OCI-M2 (cell line): ENCODE measurements around the gene SF3B5.
"Not testable (repeated sequence)": the region's sequence is repeated elsewhere in the genome, so short reads cannot be mapped to it uniquely, and the experiment has no call there.

Source experiments
- DNase-seq: peaks from one replicate; lab custom pipeline; 2025; ENCODE audit not compliant: unreplicated experiment; lab: John Stamatoyannopoulos, UW

SF3B5 gene

DNA sequence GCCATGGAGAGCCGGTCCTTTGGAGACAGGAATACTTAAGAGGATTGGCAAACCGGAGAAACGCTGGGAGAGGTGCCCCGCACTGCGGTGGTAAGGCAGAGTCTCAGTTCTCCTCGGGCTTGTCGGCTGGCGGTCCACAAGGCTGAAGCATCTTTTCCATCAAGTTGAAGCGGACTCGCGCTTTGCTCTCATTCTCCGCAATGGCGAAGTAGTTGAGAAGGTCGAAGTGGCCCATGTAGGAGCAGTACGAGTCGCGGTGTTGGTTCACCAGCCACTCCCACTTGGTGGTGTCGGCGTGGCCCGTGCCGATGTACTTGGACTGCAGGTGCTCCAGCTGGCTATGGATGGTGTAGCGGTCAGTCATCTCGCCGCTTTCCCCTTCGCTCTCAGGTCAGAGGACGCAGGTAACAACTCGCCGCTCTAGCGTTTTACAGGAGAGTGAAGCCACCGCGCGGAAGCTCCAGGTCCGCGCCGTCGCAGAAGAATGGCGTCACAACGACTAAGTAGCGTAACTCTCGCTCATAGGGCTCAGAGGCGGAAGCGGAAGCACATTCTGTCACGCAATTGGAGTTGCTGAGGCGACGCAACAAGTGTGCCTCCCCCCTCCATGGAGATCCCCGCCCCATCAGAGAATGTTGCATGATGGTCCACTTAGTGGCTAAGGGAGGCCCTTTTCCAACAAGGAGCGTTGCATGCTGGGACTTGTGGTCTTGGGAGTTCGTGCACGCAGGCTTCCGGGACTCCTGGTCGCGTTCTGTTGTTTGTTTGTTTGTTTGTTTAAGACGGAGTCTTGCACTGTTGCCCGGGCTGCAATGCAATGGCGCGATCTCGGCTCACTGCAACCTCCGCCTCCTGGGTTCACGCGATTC, at the start of gene SF3B5:
Gene SF3B5 (minus strand): TSS at position 440 of the 869 bp plus-strand sequence. CDS start 76 bp downstream, at position 364.
- DNase-seq, result peak; percentile 98

DNA sequence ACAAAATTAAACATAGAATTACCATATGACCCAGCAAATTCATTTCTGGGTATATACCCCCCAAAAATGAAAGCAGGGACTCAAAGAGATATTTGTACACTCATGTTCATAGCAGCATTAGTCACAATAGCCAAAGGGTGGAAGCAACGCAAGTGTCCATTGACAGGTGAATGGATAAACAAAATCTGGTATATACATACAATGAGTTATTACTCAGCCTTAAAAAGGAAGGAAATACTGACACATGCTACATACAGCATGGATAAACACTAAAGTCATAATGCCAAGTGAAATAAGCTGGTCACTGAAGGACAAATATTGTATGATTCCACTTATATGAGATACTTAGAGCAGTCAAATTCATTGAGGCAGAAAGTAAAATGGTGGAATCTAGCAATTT, 49.6 kb upstream of the SF3B5 start:
- no peak for DNase-seq

DNA sequence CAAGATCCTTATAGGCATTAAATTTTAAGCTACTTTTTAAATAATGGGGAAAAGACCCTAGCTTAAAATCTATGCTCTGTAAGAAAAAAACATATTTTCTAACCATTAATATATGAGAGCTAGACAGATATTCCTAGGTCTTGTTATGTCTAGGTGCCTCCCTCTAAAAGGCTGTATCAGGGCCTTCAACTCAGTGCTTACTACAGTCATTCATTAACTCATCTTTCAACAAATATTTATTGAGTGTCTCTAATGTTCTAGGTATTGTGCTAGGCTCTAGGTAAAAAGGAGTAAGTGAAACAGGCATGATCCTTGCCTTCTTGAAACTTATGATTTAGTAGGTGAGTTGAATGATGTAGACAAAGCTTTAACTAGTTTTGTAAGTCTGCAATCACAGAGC, 48.5 kb upstream of the SF3B5 start:
- DNase-seq, result no peak

DNA sequence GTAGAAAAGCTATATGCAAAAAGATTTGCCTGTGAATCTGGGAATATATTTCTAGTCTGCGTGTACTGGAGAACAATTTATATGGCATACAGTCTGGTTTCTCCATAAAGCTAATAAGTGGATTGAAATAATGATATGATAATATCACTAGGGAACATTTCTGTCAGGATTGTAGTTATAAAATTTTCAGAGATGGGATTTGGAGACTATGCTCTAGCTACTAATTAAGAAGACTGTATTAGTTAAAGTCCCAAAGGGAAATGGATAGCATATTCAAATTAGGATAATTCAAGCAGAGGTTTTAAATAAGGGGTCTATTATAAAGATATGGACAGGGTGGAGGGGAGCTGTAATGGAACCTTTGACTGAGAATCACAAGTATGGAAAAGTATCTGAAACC, 47.7 kb upstream of the SF3B5 start:
- DNase-seq, result no peak

DNA sequence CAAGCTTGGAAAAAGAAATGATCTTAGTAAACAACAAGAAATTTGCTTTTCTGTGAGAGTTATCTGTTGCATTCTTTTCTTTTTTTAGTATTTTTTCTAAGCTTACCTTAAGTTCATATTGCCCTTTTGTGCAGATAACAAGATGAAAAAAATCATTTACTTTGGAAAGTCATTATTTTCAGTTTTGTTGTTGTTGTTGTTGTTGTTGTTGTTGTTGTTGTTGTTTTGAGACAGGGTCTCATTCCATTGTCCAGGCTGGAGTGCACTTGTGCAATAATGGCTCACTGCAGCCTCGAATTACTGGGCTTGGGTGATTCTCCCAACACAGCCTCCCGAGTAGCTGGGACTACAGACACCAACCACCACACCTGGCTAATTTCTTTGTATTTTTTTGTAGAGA, 46.1 kb upstream of the SF3B5 start:
- DNase-seq, result no peak

DNA sequence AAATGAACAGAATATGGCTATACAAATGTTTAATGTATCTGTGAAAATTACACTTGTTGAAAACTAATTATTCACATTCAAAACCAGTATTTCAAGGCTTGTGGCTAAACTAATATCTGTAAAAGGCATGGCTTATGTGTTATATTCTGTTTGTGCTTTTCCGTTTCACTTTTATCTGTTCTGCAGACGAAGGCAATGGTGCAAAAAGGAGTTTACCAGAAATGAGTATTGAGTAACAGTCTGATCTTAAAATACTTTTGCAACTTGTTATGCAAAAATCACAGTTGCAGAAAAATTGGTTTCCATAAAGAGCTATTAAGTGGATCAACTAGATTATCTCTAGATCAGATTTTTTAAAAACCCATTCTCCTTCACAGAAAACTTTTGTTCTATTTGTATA, 45.5 kb upstream of the SF3B5 start:
- no peak for DNase-seq

DNA sequence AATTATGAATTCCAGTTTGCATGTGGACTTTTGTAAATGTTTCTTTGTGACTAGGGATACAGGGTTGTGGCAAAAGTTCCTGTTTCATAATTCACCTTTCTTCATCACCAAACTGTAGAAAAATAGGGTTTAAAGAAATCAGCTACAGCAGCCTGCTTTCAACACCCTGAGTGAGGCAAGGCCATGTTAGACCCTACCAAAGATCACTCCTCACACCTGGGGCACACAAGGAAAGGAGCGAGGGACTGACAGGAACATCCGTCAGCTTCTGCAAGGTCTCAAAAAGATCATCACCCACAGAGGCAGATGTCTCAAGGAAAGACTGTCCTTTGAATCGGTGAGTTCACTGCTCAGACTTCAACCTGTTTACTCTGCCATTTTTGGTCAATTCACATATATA, 44.4 kb upstream of the SF3B5 start:
- no peak for DNase-seq

DNA sequence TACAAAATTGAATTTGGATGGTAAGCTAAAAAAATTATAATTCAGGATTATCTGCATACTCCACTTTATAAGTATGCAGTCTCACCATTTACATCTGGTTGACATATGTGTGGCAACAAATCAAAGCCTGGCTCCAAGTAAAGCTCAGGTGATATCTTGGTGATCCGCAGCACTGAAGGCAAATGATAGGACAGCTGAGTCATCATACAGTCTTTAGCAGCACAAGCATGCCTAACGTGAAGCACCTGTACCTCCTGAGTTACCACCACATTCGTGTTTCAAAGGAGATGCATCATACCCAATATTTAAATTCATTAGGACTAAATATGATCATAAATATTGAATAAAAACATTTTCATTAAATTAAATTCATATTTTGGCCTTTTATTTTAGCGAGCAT, 43.2 kb upstream of the SF3B5 start:
- DNase-seq, result no peak

DNA sequence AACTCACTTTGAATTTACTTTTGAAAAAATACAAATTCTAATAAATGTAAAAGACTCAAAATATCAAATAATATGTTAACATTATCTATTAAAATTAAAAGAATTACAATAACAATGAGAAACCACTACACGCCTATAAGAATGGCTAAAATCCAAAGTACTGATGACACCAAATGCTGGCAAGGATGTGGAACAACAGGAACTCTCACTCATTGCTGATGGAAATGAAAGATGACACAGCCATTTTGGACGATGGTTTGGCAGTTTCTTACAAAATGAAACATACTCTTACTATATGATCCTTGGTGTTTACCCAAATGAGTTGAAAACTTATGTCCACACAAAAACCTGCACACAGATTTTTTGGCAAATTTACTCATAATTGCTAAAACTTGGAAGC, 39.4 kb upstream of the SF3B5 start:
- DNase-seq, result no peak

DNA sequence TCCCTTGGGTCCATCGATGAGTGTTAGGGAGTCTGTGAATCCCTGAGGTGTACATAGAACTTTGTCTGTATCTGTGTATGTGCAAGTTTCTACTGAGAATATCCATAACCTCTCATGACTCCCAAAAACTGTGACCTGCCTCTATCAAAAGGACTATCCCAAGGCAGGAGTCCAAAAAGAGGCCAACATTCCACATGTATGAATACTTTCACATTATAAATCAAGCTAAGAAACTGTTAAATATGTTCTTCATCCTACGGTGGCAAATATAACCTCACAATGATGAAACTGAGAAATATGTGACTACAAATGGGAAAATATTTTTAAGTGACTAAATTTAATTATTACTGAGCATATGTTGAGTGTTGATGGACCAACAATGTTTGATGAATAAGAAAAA, 38.8 kb upstream of the SF3B5 start:
- no peak for DNase-seq

DNA sequence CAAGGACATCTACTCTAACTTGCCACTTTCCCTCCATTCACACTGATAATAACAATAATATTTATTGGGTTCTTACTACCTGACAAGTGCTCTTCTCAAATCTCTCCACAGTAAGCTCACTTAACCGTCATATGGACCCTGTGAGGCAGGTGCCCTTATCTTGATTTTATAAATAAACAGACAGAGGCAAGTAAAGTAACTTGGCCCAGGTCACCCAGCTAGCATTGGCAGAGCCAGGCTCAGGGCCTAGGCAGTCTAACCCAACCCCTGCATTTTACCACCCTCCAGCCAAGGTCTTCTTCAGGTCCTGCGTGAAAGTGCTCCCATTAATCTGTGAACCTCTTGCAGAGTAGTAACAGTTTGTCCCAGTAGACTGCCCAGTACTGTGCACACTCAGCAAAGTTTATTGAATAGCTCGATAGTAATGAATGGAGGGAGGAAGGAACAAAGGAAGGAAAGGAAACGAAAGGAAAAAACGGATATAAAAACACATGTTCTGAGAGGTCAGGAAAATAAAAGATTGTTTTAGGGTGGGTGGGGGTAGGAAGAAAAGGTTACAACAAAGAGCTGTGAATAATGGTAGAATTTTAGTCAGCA, 38.0 kb upstream of the SF3B5 start:
- DNase-seq, result no peak

DNA sequence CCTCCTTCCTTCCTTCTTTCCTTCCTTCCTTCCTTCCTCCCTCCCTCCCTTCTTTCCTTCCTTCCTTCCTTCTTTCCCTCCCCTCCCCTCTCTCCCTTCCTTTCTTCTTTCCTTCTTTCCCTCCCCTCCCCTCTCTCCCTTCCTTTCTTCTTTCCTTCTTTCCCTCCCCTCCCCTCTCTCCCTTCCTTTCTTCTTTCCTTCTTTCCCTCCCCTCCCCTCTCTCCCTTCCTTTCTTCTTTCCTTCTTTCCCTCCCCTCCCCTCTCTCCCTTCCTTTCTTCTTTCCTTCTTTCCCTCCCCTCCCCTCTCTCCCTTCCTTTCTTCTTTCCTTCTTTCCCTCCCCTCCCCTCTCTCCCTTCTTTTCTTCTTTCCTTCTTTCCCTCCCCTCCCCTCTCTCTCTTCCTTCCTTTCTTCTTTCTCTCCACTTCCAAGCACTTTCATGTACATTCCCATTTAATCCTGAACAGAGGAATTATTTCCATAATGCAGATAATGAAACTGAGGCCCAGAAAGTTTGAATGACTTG, 36.9 kb upstream of the SF3B5 start:
- DNase-seq, result not testable (repeated sequence)

DNA sequence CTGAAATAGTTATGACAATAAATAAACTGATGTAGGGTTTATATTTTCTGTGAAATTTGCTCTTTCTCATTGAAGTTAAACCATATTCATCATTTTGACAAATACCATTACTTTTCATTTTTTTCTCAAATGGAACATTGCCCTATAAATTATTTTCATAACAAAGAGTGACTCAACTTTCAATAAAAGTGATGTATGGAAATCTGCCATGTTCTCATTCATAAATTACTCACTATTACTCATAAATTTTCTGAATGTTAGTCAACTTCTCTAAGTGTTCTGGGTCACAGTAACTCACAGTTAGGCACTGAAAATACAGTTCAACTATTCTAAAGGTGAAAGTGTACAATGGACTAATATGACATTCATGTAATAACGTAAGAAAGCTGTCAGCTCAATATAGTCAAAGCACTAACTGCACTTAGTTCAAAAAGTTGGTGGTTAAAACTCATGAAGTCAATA, 35.9 kb upstream of the SF3B5 start:
- DNase-seq, result no peak

DNA sequence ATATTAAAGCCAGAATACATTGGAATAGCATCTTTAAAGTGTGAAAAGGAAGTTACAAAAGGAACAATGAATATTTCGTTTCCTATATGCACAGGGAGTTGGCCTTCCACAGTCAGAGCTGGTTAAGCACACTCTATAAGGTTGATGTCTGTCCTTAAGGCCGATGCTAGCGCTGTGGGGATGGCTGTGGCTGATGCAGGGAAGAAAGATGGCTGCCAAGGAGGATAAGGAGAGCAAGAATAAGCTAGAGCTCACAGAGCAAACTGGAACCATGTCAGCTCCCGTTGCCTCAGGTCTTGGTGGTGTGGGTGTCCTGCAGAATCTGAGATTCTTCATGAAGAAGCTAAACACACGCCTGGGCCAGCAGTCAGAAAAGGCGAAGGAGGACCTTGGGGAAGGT, 34.1 kb upstream of the SF3B5 start:
- DNase-seq, result no peak

DNA sequence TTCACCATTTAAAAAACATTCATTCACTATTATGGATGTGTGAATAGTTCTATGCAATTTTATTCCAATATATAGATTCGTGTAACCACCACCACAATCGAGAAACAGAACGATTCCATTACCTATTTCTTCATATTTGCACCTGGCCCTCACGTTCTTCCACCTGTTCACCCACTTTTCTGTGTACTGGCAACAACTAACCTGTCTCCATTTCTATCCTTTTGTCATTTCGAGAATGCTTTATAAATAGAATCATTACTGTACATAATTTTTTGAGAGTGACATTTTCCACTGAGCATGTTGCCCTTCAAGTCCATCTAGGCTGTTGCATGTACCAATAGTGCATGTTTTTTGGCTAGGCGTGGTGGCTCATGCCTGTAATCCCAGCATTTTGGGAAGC, 31.7 kb upstream of the SF3B5 start:
- DNase-seq, result no peak

DNA sequence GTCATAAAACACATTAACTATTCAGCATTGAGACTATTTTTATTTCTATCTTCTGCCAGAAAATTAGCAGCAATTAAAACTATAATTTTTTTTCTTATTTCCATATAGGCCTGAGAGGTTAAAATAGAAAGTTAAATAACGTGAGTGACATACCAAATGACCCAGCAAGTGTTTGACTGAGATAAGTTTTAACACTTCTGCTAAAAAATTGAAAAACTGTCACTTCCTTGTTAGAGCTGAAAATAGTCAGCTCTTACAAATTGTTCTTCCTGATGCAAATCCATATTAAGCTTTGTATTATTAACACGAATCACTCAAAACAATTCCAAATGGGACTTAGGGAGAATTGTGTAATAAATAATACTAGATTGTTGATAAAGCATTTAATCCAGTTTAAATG, 28.5 kb upstream of the SF3B5 start:
- DNase-seq, result peak; percentile 38

DNA sequence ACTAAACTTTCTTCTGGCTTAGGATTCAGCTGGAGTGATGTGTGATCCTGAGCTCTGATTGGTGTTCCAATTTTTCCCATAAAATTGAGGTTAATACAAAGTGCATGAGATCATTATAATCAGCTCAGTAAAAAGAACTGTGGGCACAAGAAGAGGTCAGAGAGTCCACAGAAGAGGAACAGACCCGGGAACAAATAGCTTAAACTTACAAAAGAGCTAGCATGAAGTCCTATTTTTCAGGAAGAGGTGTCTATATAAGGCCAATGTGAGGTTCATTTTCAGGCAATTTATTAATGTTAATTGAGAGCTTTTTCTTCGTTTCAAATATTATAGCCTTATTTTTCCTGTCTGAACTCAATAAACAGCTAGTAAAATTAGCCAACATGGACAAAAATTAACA, 28.0 kb upstream of the SF3B5 start:
- DNase-seq, result no peak

DNA sequence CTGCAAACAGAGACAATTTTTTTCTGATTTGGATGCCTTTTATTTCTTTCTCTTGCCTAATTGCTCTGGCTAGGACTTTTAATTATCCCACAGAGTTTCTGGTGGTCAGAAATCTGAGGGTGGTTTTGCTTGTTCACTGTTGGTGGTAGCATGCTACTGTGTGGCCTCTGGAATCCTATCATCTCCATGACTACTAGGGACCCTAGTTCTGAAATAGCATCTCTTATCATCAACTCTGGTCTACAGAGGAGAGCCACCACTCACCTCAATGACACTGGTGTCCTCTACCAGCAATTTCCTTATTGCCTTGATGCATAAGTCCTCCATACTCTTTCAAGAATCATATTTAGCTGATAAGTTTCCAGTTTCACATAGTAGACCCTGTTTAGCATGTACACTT, 27.5 kb upstream of the SF3B5 start:
- DNase-seq, result no peak

DNA sequence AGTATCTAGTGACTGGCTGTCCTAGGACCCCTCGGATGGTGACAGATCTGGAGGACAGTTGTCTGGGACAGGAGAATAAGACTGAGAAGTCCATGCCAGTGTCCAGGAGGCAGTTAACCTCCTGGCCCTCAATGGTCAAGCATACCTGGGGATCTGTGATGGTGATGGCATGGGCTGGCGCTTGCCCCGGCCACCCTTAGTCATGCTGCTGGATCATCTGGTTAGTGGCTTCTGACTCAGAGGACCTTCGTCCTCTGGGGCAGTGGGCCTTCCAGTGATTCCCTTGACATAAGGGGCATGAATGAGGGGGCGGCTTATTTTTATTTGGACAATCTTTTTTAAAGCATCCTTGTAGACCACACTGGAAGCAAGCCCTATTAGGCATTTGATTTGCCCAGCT, 24.0 kb upstream of the SF3B5 start:
- no peak for DNase-seq

DNA sequence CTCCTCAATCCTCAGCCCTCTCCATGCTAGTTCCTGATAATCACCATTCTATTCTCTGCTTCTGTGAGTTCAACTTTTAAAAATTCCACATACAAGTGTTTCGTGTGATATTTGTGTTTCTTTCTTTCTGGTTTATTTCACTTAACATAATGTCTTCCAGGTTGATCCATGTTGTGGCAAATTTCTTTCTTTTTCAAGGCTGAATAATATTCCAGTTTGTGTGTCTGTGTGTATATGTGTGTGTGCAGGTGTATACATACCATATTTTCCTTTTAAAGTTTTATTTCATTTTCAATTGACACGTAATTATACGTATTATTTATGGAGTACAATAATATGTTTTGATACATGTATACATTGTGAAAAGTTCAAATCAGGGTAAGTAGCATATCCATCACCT, 19.8 kb upstream of the SF3B5 start:
- DNase-seq, result no peak

DNA sequence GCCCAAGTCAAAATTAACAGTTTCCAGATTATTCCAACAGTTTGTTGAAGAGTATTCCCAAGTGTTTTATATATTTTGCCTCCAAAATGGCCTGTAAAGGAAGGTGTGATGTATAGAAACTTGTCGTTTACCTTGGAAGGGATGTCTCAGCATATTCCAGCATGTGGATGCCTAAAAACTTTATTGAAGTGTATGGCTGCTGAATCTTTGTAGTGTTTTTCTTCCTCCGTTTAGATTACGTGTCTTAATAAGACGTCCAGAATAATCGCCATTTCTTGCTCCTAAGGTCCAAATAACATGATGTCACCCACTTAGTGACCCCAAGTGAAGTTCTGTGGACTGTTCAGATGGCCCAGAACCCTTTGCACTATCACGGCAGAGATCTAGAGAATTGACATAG, 18.0 kb upstream of the SF3B5 start:
- DNase-seq, result no peak

DNA sequence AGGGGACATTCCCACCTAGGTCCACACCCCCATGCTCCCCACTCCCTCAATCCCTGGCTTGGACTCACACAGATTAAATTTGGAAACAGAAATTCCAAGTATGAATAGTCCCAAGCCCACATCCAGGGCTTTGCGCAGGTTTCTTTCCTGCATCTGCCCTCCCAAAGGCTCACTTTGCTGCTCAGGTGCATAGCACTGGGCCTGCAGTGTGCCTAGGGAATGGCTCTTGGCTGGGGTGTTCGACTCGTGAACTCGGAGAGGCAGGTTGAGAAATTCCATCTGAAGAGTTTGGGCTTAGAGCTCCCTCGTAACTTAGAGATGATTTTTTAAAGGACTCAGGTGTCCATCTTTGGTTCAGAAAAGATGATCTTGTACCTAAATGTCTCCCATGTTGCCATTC, 14.8 kb upstream of the SF3B5 start:
- no peak for DNase-seq
